IPS DF 6.9 (cell line): ENCODE data around the gene MRTFA.

Source experiments
- DNase-seq: peaks from one replicate; pipeline ENCODE4 v3.0.0-alpha.2; 2013; ENCODE audit warnings: low read depth, low spot score
- H3K27ac ChIP-seq: one replicate; pipeline ENCODE4 v1.5.1; 2013; ENCODE audit warnings: low read length, control low read depth
- H3K27me3 ChIP-seq: 2 replicates; pipeline ENCODE4 v1.6.1; 2013; ENCODE audit warnings: mild to moderate bottlenecking, low read length; ENCODE audit not compliant: control insufficient read depth, insufficient read depth
- H3K36me3 ChIP-seq: 2 replicates; pipeline ENCODE4 v1.6.1; 2013; ENCODE audit warnings: low read length; ENCODE audit not compliant: control insufficient read depth, insufficient read depth
- H3K4me1 ChIP-seq: 2 replicates; pipeline ENCODE4 v1.6.1; 2013; ENCODE audit warnings: low read length; ENCODE audit not compliant: control insufficient read depth, insufficient read depth
- H3K4me3 ChIP-seq: 2 replicates; pipeline ENCODE4 v1.5.1; 2013; ENCODE audit warnings: mild to moderate bottlenecking, low read length
- H3K9me3 ChIP-seq: 2 replicates; pipeline ENCODE4 v1.6.1; 2013; ENCODE audit warnings: low read length, inconsistent platforms; ENCODE audit not compliant: control insufficient read depth, insufficient read depth
- WGBS: extraction: QIAGEN DNeasy Blood & Tissue Kit; methylation state at CpG from one replicate; pipeline ENCODE4 v1.1.7; 2013; ENCODE audit warnings: mixed read lengths, missing lambda C conversion rate; ENCODE audit not compliant: insufficient read length, insufficient coverage; 5-methylcytosine and 5-hydroxymethylcytosine counted together

Gene MRTFA

GRCh38 chr22:40450616-40451015, 185.9 kb downstream of the MRTFA start:
- H3K36me3 ChIP-seq: no peaks in the 10 kb centered on the region
- H3K4me1 ChIP-seq: peaks cover 2% of the 10 kb centered on the region; the same call in 1 of the 2 replicates
- H3K27me3 ChIP-seq: no peaks in the 10 kb centered on the region
- no peak for DNase-seq
- no peak overlapping the region for H3K27ac ChIP-seq
- no CpG with 5 or more reads among the region's 3 CpGs for WGBS
- no peaks in the 10 kb centered on the region for H3K9me3 ChIP-seq
- H3K4me3 ChIP-seq: no peak overlapping the region

DNA sequence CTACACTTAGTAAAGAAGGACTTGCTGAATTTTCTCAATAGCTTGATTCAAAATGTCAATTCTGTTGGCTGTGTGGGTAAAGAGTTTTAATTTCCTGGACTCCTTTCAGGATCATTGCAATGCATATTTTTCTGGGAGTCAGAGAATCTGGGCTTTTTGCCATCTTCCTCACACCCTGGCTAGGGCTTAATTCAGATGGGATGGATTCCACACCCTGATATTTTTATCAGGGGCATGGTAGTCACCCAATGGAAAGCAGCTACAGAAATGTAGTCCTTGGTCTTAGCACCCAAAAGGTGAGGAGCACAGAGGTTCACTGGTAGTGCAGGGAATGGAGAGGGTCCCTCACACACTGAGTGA, 186.9 kb downstream of the MRTFA start:
- no peak overlapping the region for H3K4me3 ChIP-seq
- H3K27me3 ChIP-seq: no peaks in the 10 kb centered on the region
- no peak overlapping the region for H3K27ac ChIP-seq
- no peaks in the 10 kb centered on the region for H3K36me3 ChIP-seq
- no peak for DNase-seq
- no peaks in the 10 kb centered on the region for H3K9me3 ChIP-seq
- H3K4me1 ChIP-seq: peaks cover 2% of the 10 kb centered on the region; the same call in 1 of the 2 replicates

- no peak overlapping the region for H3K4me3 ChIP-seq
- H3K4me1 ChIP-seq: peaks cover under 1% of the 10 kb centered on the region; the same call in 1 of the 2 replicates
- no peaks in the 10 kb centered on the region for H3K36me3 ChIP-seq
- no peaks in the 10 kb centered on the region for H3K27me3 ChIP-seq
- WGBS: no CpG with 5 or more reads among the region's 1 CpG
- DNase-seq: no peak
- H3K9me3 ChIP-seq: no peaks in the 10 kb centered on the region
- H3K27ac ChIP-seq: no peak overlapping the region
These were observed 190.3 kb downstream of the MRTFA start for GRCh38 chr22:40446203-40446602.

GRCh38 chr22:40444178-40444831, 192.2 kb downstream of the MRTFA start:
- WGBS: no CpG with 5 or more reads among the region's 7 CpGs
- H3K4me1 ChIP-seq: no peaks in the 10 kb centered on the region; the same call in 1 of the 2 replicates
- no peaks in the 10 kb centered on the region for H3K9me3 ChIP-seq
- no peaks in the 10 kb centered on the region for H3K27me3 ChIP-seq
- H3K4me3 ChIP-seq: no peak overlapping the region
- H3K27ac ChIP-seq: no peak overlapping the region
- no peaks in the 10 kb centered on the region for H3K36me3 ChIP-seq
- no peak for DNase-seq

DNA sequence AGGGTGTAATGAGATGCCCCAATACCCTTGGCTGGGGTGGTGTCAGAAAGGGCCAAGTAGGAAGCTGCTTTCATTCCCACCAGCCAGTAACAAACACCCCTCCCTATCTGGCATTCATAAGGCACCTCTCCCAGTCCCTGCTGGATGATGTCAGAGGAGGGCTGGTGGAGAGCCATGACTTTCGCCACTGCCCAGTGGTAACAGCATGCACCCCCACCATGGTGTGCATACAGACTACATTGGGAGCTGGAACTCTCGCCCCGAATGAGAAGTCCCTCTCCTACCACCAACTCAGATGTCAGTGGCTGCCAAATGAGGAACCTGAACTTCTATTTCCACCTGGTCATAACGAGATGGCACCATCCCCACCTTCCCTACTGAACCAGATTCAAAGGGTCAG, 192.8 kb downstream of the MRTFA start:
- DNase-seq: no peak
- no peak overlapping the region for H3K4me3 ChIP-seq

DNA sequence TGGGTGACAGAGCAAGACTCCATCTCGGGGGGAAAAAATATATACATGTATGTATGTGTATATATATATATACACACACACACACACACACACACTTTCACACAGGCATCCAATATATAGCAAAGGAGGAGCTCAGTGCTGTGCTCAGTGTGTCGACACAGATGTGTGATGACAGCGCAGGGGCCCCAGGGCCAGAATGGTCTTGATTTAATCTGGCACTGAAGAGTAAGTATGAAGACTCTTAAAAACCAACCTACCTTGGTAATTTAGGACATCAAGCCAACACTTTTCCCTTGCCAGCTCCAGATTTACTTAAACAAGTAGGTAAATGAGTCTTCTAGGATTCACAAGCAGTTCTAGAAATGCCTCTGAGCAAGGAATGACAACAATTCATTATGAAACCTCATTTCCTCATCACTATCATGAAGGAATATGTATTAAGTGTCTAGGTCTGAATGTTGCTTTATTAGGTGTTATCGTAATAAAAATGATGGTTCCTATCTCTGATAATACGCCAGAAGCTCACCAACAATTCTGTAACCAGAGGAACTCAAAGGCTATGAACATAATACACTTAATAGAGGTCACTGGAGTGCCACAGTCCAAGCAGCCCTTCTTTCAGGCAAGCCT, 194.6 kb downstream of the MRTFA start:
- Histone ChIP-seq H3K4me3 (no peak overlapping the region), H3K27ac (no peak overlapping the region), H3K9me3 (no peaks in the 10 kb centered on the region), H3K27me3 (no peaks in the 10 kb centered on the region), H3K4me1 (peaks cover 2% of the 10 kb centered on the region), H3K36me3 (no peaks in the 10 kb centered on the region)
- no CpG with 5 or more reads among the region's 5 CpGs for WGBS
- no peak for DNase-seq

More for the DNA sequence above, 192.8 kb downstream of the MRTFA start:
- no CpG with 5 or more reads among the region's 4 CpGs for WGBS
- H3K27me3 ChIP-seq: no peaks in the 10 kb centered on the region
- H3K4me1 ChIP-seq: no peaks in the 10 kb centered on the region; the same call in 1 of the 2 replicates
- no peaks in the 10 kb centered on the region for H3K36me3 ChIP-seq
- H3K27ac ChIP-seq: no peak overlapping the region
- no peaks in the 10 kb centered on the region for H3K9me3 ChIP-seq

GRCh38 chr22:40436505-40437431, 199.8 kb downstream of the MRTFA start:
- no peak overlapping the region for H3K27ac ChIP-seq
- no peaks in the 10 kb centered on the region for H3K9me3 ChIP-seq
- H3K36me3 ChIP-seq: no peaks in the 10 kb centered on the region
- H3K27me3 ChIP-seq: no peaks in the 10 kb centered on the region
- no CpG with 5 or more reads among the region's 12 CpGs for WGBS
- H3K4me1 ChIP-seq: peaks cover 2% of the 10 kb centered on the region
- peak; percentile 31 for DNase-seq
- no peak overlapping the region for H3K4me3 ChIP-seq

DNA sequence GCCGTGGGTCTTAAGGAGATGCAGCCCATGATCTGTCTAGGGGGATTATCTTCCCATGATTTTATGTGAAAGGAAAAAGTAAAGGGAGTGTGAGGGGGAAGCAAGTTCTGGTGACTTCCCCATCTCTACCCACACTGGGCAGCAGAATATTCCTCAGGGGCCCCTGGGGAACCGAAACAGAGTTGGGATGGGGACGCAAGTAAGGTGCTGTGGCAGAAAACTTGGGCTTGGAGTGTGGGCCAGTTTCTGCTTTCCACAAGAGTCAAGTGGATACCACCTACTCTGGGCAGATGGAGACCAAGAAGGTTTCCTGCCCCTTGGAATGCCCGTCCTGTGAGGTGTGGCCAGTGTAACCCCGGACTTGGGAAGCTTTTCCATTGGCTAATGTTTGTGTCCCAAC, 201.8 kb downstream of the MRTFA start:
- Histone ChIP-seq H3K27ac (no peak overlapping the region), H3K27me3 (no peaks in the 10 kb centered on the region), H3K36me3 (0 out of 2 replicates have a peak, but pooled peaks cover 3% of the 10 kb centered on the region), H3K4me3 (no peak overlapping the region), H3K4me1 (peaks cover 2% of the 10 kb centered on the region; the same call in 1 of the 2 replicates), H3K9me3 (no peaks in the 10 kb centered on the region)
- WGBS: no CpG with 5 or more reads among the region's 5 CpGs
- DNase-seq: no peak

DNA sequence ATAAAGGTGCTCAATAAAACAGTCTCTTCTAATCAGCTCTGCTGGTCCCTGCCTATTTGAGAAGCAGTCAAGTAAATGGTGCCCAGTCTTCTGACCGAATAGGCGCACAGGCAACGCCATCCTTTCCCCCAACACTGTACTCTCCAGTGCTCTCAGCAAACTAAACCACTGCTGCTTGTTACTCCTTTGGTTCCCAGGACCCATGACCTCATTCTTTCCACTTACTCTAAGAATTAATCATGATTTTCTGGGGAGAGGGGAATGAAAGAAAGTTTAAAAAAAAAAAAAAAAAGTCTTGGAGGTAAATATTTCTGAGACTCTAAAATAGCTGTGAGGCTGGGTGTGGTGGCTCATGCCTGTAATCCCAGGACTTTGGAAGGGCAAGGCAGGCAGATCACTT, 202.4 kb downstream of the MRTFA start:
- no peak overlapping the region for H3K27ac ChIP-seq
- no peaks in the 10 kb centered on the region for H3K27me3 ChIP-seq
- no peak overlapping the region for H3K4me3 ChIP-seq
- H3K4me1 ChIP-seq: peaks cover 2% of the 10 kb centered on the region; the same call in 1 of the 2 replicates
- H3K9me3 ChIP-seq: no peaks in the 10 kb centered on the region
- peaks cover 6% of the 10 kb centered on the region; the same call in 1 of the 2 replicates for H3K36me3 ChIP-seq
- no peak for DNase-seq
- WGBS: no CpG with 5 or more reads among the region's 3 CpGs

- WGBS: 100% methylated on average over 1 of the region's 3 CpGs
- Histone ChIP-seq H3K27ac (no peak overlapping the region), H3K9me3 (no peaks in the 10 kb centered on the region), H3K4me3 (no peak overlapping the region), H3K36me3 (peaks cover 6% of the 10 kb centered on the region; the same call in 1 of the 2 replicates), H3K27me3 (no peaks in the 10 kb centered on the region), H3K4me1 (peaks cover 2% of the 10 kb centered on the region; the same call in 1 of the 2 replicates)
- no peak for DNase-seq
These were observed 203.0 kb downstream of the MRTFA start for GRCh38 chr22:40433416-40434090.
